GM20431 (cell line): ENCODE data around the gene MGMT.

Experiments
- in situ Hi-C: fragments of 300-500 bp; cut with MseI, MboI; formaldehyde crosslinking; loops from one replicate; pipeline ENCODE4 v1.15.0; 2020; ENCODE audit warnings: low sequenced_read_pairs; ENCODE audit not compliant: unreplicated experiment

The MGMT gene

DNA sequence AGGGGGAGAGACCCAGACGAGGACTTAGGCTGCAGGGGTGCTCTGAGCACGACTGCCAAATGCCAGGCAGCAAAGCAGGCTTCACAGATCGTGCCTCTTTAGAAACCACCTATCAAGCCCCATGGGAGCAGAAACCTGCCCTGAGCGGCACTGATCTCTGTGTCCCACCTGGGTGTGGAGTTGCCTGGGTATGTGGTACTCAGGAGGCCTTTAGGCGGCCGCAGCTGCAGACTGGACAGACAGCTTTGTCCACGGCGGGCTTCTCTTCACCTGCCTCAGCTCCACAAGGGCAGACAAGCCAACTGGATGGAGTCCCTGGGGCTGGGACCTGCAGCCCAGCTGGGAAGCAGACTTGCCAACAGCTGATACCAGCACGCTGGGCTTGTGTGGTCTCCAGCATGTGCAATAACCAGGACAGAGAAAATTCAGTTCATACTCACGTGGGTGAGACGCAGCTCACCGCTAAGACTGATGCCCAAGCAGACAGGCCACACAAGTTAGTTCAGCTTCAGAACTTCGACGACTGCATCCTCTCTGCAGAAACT is 333.8 kb downstream of the MGMT start:
- in situ Hi-C loops, result no loop called here

DNA sequence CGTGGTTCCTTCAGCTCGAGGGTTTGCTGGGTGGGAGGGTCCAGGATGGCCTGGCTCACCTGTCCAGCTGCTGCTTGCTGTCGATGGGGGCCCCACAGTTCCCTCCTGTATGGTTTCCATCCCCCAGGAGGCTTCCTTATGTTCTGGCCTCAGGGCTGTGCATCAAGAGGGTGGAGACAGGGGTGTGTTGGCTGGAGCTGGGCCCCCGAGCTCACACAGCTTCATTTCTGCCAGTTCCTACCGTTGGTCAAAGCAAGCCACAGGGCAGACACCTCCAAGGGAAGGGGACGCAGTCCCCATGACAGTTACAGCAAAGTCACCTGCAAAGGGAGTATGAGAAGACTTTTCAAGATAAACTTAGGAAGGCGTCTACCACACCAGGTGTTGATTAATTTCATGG is 340.2 kb downstream of the MGMT start:
- in situ Hi-C loops, result no loop called here

DNA sequence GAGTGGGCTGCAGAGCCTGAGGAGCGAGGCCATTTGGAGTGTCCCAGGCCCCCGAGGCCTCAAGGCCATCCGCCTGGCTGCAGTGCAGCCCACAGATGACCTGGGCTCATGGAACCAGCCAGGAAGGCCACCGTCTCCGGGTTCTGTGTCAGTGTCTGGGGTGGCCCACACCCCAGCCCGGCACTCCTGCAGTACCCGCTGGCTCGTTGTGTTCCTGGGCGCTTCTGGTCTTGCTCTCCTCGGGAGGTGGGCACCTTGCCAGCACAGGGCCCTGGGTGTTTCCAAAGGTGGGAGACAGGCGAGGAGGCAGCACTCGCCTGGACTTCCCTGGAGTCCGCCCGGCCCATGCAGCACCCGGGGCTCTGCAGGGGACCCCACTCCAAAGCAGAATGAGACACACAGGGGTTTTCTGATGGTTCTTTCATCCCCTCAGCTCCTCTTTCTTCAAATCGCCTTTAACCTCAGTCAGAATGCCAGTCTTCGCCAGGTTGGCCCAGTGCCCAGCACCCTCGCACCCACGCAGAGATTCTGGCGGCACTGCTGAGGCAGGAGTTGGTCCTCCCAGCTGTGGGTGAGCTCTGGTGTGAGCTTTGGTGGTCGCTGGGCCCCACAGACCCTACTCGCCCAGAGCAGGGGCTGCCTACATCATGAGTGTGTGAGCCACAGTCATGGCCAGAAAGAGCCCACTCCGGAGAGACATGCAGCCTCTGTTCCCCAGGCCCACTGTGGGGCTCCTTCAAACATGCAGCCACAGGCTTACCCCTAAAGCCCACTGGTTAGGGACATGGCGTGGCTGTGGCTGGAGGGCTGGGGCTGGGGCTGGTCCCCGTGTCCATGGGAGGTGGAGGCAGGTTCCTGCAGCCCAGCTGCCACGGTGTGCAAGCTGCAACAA is 341.3 kb downstream of the MGMT start:
- in situ Hi-C loops, result no loop called here

DNA sequence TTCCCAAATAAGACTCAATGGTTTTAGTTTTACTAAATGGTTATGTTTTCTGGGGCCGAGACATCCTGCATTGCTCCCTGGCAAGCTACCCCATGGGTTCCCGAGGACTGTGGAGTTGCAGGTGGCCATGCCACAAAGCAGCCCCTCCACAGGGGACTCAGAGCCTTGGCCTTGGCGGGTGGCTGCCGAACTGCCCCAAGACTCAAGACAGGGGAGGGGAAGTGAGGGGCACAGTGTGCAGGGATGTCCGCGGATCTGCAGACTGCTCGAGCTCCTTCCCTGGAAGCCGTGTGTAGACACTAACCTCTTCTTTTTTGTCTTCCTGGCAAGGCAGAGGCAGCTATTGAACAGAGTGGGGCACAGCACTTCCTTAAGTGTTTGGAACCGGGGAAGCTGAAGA is 342.4 kb downstream of the MGMT start:
- in situ Hi-C loops, result no loop called here

DNA sequence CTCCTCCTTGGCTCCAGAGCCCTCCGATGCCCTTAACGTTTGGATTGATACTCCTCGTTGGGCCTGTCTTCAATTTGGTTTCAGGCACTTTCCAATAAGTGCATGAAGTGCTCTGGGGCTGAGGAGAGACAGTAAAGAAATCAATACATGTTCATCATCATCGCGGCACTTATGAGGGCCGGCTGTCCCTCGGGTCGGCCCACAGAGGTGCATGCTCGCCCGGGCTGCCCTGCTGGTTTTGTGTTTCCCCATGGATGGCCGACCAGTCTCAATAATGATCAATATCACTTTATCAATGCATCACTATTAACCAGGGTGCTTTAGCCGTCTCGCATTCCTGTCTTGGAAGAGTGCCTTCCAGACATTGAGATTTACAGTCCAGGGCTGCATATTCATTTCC is 342.8 kb downstream of the MGMT start:
- in situ Hi-C loops, result no loop called here

DNA sequence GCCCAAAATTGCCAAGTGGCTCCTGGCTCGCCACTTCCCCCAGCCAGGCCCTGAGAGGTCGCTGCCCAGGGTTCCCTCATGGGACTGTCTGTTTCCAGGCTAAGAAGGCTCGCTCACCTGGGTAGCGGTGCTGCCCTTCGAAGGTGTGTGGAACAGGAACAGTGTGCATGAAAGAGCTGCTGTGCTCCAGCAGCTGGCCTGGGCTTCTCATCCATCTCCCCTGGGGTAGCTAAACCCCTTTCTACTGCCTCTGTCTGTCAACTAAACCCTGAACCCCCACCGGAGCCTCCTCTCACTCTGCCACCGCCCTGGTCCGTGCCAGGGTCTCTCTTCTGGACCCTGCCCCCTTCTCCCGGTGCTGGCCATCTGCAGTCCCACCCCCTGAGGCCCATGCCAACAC is 344.2 kb downstream of the MGMT start:
- in situ Hi-C loops, result no loop called here

DNA sequence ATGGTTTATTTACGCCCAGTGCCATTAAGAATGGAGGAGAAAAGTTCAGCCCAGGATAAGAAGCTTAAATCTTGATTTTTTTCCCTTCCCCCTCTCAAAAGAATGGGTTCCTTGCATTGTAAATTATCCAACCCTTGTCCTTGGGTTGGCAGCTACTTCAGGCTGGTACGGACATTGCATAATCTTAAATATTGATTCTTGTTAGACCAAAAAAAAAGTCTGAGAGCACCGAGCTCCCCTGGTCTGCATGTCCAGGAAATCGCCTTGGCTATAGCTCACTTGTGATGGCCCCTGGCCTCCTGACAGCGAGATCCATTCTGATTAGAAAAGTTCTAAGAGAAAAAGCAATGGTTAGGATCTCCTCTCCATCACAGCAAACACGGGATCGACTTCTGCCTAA is 345.4 kb downstream of the MGMT start:
- in situ Hi-C loops, result no loop called here

DNA sequence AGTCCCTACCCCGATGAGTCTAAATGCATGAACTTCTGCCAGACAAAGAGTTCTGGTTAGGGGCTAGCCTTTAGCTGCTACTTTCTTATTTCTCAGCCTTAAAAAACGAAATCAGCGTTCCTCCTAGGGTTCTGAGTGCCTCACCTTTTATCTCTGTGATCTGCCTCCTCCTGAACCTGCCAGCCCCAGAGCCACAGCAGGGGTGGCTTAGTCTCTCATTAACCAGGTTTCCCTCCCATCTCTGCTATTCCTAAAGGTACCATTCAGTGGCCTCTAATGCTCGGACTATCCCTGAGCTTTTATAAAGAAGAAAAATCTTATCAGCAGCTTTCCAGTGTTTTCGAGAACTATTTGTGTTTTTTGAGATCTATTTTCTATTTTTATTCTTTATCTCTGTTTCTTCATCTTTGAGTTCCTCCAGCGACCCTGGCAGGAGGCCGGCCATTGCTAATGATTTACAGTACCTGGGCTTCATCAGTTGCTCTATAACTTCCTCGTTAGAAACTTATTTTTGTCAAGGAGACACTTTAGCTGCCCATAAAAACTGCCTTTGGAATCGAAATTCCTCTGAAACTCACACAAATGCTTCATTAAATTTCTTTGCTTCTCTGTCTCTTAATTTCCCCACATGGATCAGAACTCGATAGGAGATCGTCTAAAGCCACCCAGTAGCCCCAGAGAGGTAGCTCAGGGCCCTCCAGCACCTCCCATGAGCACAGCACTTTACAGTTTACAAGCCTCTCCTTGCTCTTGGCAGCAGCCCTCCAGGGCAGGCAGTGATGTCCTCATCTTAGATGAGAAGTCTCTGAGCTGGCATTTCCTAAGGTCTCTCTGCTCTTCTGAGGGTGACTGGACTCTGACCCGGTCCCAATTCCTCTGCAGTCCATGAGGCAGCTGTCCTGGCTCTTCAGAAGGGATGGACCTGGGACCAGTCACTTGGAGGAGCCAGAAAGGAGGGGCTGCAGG is 347.9 kb downstream of the MGMT start:
- in situ Hi-C loops, result no loop called here

DNA sequence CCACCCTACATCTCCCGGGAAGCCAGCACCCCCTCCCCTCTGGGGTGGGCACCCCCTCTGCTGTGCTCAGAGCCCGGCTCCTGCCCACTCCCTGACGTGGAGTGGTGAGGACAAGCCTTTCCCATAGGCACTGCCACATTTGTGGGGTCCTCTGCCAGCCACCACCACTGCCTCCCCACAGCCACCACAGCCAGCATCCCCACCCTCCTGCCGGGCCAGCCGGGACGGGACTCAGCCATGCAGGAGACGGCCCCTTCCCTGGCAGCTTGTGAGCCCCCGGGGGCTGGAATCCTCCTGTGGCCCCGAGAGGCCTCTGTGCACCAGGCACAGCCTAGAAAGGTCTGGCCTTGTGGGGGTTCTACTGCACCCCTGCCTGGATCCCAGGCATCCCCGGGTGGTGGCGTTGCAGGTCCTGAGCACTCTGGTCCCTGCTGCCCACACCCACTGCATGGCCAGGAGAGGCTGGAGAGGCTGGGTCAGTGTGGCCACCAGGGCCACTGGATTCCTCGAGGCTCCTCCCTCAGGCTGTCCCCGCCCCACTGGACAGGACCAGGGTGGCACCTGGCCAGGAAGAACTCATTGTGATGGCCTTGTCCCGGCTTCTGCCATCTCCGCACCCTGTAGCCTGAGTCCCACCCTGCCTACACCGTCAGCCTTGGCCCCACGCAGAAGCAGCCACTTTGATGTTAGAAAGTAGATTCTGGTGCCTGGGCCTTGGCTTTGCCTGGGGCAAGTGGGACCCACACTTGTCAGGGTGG is 349.0 kb downstream of the MGMT start:
- in situ Hi-C loops, result no loop called here

DNA sequence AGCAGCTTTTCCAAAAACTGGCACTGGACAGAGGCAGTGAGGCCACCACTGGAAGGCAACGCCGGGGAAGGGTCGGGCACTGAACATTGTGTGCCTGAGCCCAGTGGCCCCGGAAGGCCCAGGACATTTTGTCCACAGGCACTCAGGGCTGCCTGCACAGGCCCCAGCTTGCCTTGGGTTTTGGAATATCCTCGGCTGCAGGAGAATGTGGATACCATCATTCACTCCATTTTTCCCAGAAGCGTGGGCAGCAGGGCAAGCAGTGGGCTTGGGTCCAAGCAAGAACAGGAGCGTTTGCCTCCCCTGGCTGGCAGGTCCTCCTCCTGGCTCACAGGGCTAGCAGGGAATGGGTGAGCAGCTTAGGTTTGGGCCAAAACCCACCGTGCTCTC is 349.6 kb downstream of the MGMT start:
- in situ Hi-C loops, result no loop called here
